ENCODE data around the gene PRRG2. TPM values are rescaled to one million over a fixed set of nuclear protein-coding genes. Genes with fewer than 3 reads are reported as not detected.

PRRG2 gene
- total and polyA plus RNA-seq, 9 of the 15 experiments (the other 6 are each of a cell fraction or from before 2014, with no cell fraction given) = 0.06 to 1.1 (median 0.33) TPM

DNA sequence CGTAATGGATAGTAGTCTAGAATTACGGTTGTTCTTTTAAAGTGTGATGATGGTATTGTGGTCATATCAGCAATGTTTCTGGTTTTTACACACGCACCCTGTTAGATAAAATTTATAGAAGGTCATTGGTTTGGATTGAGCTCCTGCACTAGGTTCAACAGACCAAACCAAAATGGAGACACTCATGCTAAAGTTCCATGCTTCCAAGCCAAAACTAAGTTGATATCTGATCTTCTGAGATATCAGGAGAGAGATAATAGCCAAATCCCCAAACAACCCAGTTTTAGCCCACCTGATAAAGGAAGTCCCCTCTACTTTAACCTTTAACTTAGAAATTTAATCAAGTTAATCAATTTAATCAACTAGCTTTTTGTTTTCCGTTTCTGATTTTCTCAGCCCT, 1.9 kb upstream of the PRRG2 start (continued):
- no peak for TF ChIP-seq NFIC (IDR thresholded peaks at IDR 0.05)
- TF ChIP-seq, protein P1, sequence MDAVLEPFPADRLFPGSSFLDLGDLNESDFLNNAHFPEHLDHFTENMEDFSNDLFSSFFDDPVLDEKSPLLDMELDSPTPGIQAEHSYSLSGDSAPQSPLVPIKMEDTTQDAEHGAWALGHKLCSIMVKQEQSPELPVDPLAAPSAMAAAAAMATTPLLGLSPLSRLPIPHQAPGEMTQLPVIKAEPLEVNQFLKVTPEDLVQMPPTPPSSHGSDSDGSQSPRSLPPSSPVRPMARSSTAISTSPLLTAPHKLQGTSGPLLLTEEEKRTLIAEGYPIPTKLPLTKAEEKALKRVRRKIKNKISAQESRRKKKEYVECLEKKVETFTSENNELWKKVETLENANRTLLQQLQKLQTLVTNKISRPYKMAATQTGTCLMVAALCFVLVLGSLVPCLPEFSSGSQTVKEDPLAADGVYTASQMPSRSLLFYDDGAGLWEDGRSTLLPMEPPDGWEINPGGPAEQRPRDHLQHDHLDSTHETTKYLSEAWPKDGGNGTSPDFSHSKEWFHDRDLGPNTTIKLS (IDR thresholded peaks at IDR 0.05; ENCODE audit: borderline replicate concordance, low read depth) = no peak
- TF ChIP-seq, protein P2, sequence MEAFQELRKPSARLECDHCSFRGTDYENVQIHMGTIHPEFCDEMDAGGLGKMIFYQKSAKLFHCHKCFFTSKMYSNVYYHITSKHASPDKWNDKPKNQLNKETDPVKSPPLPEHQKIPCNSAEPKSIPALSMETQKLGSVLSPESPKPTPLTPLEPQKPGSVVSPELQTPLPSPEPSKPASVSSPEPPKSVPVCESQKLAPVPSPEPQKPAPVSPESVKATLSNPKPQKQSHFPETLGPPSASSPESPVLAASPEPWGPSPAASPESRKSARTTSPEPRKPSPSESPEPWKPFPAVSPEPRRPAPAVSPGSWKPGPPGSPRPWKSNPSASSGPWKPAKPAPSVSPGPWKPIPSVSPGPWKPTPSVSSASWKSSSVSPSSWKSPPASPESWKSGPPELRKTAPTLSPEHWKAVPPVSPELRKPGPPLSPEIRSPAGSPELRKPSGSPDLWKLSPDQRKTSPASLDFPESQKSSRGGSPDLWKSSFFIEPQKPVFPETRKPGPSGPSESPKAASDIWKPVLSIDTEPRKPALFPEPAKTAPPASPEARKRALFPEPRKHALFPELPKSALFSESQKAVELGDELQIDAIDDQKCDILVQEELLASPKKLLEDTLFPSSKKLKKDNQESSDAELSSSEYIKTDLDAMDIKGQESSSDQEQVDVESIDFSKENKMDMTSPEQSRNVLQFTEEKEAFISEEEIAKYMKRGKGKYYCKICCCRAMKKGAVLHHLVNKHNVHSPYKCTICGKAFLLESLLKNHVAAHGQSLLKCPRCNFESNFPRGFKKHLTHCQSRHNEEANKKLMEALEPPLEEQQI (IDR thresholded peaks at IDR 0.05) = no peak
- peak; percentile 71 for TF ChIP-seq TAF7 (tag; IDR thresholded peaks at IDR 0.05)
- TF ChIP-seq, protein P3, sequence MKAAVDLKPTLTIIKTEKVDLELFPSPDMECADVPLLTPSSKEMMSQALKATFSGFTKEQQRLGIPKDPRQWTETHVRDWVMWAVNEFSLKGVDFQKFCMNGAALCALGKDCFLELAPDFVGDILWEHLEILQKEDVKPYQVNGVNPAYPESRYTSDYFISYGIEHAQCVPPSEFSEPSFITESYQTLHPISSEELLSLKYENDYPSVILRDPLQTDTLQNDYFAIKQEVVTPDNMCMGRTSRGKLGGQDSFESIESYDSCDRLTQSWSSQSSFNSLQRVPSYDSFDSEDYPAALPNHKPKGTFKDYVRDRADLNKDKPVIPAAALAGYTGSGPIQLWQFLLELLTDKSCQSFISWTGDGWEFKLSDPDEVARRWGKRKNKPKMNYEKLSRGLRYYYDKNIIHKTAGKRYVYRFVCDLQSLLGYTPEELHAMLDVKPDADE (conservative IDR thresholded peaks at IDR 0.05; ENCODE audit: control insufficient read depth, low read depth, low read length) = no peak
- no peak for TF ChIP-seq HLTF (IDR thresholded peaks at IDR 0.05)
- no peak for TF ChIP-seq ZNF431 (CRISPR knock-in tag; IDR thresholded peaks at IDR 0.05)
- no peak for TF ChIP-seq LEF1 (IDR thresholded peaks at IDR 0.05)
- TF ChIP-seq ZNF347 (CRISPR knock-in tag; IDR thresholded peaks at IDR 0.05; ENCODE audit: low read depth) = peak; percentile 81; the same call in 1 of the 2 replicates
- no peak for TF ChIP-seq KHSRP (IDR thresholded peaks at IDR 0.05)
- 0 out of 2 replicates have a peak, but pooled peaks have one; percentile 62 for TF ChIP-seq ZNF445 (CRISPR knock-in tag; IDR thresholded peaks at IDR 0.05; ENCODE audit: low read depth)
- TF ChIP-seq, protein P4, sequence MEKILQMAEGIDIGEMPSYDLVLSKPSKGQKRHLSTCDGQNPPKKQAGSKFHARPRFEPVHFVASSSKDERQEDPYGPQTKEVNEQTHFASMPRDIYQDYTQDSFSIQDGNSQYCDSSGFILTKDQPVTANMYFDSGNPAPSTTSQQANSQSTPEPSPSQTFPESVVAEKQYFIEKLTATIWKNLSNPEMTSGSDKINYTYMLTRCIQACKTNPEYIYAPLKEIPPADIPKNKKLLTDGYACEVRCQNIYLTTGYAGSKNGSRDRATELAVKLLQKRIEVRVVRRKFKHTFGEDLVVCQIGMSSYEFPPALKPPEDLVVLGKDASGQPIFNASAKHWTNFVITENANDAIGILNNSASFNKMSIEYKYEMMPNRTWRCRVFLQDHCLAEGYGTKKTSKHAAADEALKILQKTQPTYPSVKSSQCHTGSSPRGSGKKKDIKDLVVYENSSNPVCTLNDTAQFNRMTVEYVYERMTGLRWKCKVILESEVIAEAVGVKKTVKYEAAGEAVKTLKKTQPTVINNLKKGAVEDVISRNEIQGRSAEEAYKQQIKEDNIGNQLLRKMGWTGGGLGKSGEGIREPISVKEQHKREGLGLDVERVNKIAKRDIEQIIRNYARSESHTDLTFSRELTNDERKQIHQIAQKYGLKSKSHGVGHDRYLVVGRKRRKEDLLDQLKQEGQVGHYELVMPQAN (IDR thresholded peaks at IDR 0.05; ENCODE audit: borderline replicate concordance) = no peak
- no peak for TF ChIP-seq ZNF780A (CRISPR knock-in tag; IDR thresholded peaks at IDR 0.05)
- no peak for TF ChIP-seq ARID1B (IDR thresholded peaks at IDR 0.05)
- no peak for TF ChIP-seq POLR2A (conservative IDR thresholded peaks at IDR 0.05)
- no peak for TF ChIP-seq ZKSCAN1 (IDR thresholded peaks at IDR 0.05; ENCODE audit: low read depth, low read length)
- TF ChIP-seq, protein P5, sequence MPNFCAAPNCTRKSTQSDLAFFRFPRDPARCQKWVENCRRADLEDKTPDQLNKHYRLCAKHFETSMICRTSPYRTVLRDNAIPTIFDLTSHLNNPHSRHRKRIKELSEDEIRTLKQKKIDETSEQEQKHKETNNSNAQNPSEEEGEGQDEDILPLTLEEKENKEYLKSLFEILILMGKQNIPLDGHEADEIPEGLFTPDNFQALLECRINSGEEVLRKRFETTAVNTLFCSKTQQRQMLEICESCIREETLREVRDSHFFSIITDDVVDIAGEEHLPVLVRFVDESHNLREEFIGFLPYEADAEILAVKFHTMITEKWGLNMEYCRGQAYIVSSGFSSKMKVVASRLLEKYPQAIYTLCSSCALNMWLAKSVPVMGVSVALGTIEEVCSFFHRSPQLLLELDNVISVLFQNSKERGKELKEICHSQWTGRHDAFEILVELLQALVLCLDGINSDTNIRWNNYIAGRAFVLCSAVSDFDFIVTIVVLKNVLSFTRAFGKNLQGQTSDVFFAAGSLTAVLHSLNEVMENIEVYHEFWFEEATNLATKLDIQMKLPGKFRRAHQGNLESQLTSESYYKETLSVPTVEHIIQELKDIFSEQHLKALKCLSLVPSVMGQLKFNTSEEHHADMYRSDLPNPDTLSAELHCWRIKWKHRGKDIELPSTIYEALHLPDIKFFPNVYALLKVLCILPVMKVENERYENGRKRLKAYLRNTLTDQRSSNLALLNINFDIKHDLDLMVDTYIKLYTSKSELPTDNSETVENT (CRISPR knock-in tag; IDR thresholded peaks at IDR 0.05) = no peak
